Neuron (in vitro differentiated cells): Measurements from ENCODE around the gene THADA.
"Not testable (repeated sequence)": the region's sequence is repeated elsewhere in the genome, so short reads cannot be mapped to it uniquely, and the experiment has no call there.

Source experiments
- H2AFZ ChIP-seq: one replicate; pipeline ENCODE4 v1.6.1; 2013; ENCODE audit warnings: low read depth, mild to moderate bottlenecking, inconsistent platforms, low read length, moderate library complexity
- H3K27me3 ChIP-seq: one replicate; pipeline ENCODE4 v1.6.1; 2013; ENCODE audit warnings: low read length; ENCODE audit not compliant: insufficient read depth
- H3K36me3 ChIP-seq: one replicate; pipeline ENCODE4 v1.6.1; 2013; ENCODE audit warnings: low read length; ENCODE audit not compliant: insufficient read depth
- H3K4me1 ChIP-seq: one replicate; pipeline ENCODE4 v1.6.1; 2013; ENCODE audit warnings: low read length; ENCODE audit not compliant: insufficient read depth
- H3K4me3 ChIP-seq: 2 replicates; pipeline ENCODE4 v1.5.1; 2013; ENCODE audit warnings: mild to moderate bottlenecking, low read length, moderate library complexity
- H3K9me3 ChIP-seq: one replicate; pipeline ENCODE4 v1.6.1; 2013; ENCODE audit warnings: low read length

THADA gene

DNA sequence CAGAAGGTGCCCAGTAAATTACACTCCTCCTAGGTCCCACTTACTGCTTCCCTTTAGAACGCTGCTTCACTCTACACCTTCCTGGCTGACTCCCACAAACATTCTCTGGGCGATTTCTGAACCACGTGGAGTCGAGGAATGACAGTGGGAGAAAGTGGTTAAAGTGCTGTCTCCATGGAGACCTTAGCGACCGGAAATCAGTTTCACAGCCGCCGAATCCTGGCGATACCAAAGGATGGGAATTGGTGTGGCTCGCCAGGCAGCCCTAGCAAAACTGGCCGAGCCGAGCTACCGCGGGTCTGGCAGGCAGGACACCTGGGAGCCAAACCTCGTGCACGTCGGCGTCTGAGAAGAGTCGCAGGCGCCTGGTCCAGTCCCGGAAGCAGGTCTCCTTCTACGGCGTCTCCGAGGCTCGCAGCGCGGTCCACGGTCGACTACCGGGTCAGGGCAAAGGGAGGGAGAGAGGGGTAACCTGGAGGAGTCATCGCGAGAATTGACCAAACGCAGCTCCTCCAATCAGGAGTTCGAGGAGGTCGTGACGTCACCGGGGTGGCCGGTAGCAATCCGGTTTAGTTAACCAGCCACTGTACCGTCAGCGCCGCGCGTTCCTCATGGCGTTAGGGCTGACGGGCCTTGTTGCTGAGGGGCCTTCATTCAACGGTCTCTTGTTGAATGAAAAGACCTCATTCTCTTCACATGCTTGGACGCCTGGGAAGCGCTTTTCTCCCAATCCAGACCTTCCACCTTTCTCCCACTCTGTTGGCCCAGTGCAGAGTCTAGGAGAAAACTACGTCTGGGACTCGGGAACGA is at the start of gene THADA:
THADA (minus strand) TSS at position 436 of the 810 bp plus-strand sequence. CDS start 3,646 bp downstream, outside the sequence.
- peak within 1 kb of the TSS; percentile 71 for H2AFZ ChIP-seq
- peaks cover 3% of the 10 kb centered on the region for H3K36me3 ChIP-seq
- no peaks in the 10 kb centered on the region for H3K27me3 ChIP-seq
- peak within 1 kb of the TSS; percentile 61 for H3K4me3 ChIP-seq
- no peaks in the 10 kb centered on the region for H3K9me3 ChIP-seq
- peaks cover 9% of the 10 kb centered on the region for H3K4me1 ChIP-seq

DNA sequence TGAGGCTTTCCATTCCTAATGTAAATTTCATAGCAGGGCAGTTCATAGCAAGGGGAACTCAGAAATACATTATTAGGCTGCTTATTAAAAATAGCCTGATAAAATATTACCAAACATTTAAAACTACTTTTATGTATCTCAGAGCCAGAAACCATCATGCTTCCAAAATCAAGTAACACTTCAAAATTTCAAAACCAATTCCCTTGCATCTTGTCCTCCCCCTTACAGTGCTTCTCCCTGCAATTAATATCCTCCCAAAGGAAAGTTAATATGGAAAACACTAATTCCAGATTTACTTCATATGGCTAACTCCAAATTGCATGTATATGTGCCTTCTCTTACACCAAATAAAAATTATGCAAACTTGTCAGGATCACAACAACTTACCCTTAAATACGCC is 47.8 kb upstream of the THADA start:
- Histone ChIP-seq H3K27me3 (no peaks in the 10 kb centered on the region), H3K9me3 (peaks cover 2% of the 10 kb centered on the region), H3K4me3 (no peak overlapping the region), H3K36me3 (no peaks in the 10 kb centered on the region), H3K4me1 (no peaks in the 10 kb centered on the region), H2AFZ (no peak overlapping the region)

DNA sequence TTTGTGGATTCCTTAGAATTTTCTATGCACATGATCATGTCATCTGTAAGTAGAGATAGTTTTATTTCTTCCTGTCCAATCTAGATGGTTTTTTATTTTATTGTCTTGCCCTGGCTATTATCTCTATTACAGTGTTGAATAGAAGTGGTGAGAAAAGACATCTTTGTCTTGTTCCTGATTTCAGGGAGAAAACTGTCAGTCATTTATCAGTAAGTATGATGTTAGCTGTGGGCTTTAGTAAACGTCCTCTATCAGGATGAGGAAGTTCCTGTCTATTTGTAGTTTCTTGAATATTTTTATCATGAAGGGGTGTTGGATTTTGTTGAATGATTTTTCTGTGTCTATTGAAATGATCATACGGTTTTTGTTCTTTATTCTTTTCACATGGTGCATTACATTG is 46.5 kb upstream of the THADA start:
- no peak overlapping the region for H3K4me3 ChIP-seq
- no peaks in the 10 kb centered on the region for H3K4me1 ChIP-seq
- no peak overlapping the region for H2AFZ ChIP-seq
- peaks cover 7% of the 10 kb centered on the region for H3K9me3 ChIP-seq
- H3K27me3 ChIP-seq = peaks cover 10% of the 10 kb centered on the region
- H3K36me3 ChIP-seq = no peaks in the 10 kb centered on the region

DNA sequence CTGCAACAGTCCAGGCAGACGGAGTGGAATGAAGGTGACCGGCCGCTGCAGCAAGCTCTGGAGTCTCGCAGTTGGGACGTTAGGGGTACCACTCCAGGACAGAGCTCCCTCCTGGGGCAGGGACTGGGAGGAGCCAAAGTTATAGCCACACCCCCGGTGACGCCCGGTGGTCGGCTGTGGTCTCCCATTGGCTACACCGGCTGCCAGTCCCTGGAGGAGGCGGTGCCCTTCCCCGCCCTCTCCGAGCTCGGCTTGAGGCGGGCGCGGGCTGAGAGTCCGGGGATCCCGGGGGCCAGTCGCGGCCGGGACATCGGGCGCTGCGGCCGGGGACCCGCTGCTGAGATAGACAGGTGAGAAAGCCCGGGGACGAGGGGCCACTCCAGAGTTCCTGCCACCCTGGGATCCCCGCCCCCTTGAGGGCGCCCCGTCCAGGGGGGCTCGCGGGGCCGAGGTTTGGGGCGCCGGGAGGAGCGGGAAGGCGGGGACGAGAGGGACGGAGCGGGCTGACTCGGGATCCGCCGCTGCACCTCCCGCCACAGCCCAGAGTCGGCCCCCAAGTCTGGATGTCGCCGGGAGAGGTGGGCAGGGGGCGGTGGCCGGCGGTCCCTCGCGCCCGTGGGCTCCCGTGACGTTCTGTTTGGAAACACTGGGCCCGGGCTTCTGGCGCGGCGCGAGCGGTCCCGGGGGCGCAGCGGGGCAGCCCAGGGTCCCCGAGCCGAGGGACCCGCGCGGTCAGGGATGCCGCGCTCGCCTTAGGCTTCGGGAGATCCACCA is 41.4 kb upstream of the THADA start, which contains the start of gene PLEKHH2:
PLEKHH2 (plus strand) TSS at position 231 of the 774 bp plus-strand sequence. CDS start 7,414 bp downstream, outside the sequence.
- Histone ChIP-seq H3K4me3 (peak within 1 kb of the TSS; percentile 48), H3K27me3 (peaks cover 26% of the 10 kb centered on the region), H3K4me1 (no peaks in the 10 kb centered on the region), H3K9me3 (peaks cover 7% of the 10 kb centered on the region), H3K36me3 (no peaks in the 10 kb centered on the region), H2AFZ (peak within 1 kb of the TSS; percentile 86)

GRCh38 chr2:43636621-43637020 is 40.8 kb upstream of the THADA start:
- Histone ChIP-seq H3K9me3 (peaks cover 7% of the 10 kb centered on the region), H3K4me3 (peak overlapping the region; percentile 48), H3K4me1 (no peaks in the 10 kb centered on the region), H2AFZ (no peak overlapping the region), H3K27me3 (peaks cover 26% of the 10 kb centered on the region), H3K36me3 (no peaks in the 10 kb centered on the region)

DNA sequence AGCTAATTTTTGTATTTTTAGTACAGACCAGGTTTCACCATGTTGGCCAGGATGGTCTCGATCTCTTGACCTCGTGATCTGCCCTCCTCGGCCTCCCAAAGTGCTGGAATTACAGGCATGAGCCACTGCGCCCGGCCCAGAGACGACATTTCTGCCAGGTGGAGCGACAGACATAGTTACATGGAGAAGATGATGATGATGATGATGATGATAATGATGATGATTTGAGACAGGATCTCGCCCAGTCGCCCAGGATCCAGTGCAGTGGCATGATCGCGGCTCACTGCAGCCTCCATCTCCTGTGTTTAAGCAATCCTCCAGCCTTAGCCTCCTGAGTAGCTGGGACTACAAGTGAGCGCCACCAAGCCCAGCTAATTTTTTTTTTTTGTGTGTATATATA is 40.3 kb upstream of the THADA start:
- not testable (repeated sequence) for H3K9me3 ChIP-seq, H3K4me3 ChIP-seq, H3K36me3 ChIP-seq, H3K4me1 ChIP-seq, H2AFZ ChIP-seq
- peaks cover 26% of the 10 kb centered on the region for H3K27me3 ChIP-seq

DNA sequence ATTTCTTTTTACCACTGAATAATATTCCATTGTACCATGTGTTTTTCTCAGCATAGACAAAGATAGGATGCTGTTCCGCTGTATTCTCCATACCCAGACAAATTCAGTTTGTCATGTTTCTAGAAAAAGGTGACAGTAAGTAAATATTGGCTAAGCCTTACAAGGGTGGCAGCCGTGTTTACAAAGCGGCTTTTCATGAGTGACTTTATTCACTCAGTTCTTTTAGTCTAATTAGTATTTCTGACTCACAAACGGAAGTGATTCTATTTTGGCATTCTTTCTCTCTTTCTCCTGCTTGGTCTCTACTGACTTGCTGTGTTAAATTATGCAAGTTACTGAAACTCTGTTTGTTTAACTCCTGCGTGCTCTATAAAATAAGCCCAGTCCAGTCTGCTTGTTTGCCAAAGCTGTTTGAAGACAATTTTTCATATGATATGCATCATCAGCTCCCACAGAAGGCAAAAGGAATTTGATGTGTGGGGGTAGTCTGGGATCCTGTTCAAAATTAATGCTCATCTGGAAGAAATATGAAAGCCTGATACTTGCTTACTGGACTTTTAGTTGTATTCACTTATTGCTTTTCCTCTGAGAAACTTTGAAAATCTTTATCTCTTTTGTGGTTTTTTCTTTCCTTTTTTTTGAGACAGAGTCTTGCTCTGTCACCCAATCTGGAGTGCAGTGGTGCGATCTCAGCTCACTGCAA is 38.9 kb upstream of the THADA start:
- H3K9me3 ChIP-seq = peaks cover 7% of the 10 kb centered on the region

DNA sequence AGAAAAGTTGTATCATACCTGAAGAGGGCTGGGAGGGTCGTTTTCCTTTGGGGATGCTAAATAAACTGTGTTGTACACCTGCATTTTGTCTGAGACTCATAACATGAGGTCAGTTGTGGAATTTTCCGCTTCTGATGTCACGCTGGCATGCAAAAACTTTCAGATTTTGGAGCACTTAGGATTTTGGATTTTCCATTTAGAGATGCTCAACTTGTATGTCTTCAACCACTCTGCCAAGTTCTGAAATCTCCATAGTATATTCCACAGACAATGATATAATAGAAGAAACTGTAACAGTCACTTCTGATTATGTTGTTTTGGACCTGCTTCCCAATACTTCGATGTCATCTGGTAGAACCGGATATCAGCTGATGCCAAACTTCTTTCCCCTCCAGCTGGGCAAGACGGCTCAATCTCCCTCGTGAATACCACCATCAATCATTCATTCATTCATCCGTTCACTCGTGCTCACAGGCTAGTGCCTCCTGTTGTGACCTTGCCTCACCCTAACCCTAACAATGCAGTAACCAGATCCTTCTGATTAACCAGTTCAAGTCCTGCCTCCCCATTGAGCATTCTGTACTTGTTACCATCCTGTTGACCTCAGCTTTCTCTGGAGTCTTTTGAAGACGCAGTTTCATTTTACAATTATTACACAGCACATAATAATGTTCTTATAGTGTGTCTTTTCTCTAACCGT is 35.9 kb upstream of the THADA start:
- Histone ChIP-seq H3K27me3 (peaks cover 13% of the 10 kb centered on the region), H3K4me3 (no peak overlapping the region), H3K9me3 (no peaks in the 10 kb centered on the region), H3K4me1 (no peaks in the 10 kb centered on the region), H3K36me3 (no peaks in the 10 kb centered on the region), H2AFZ (no peak overlapping the region)

More for the DNA sequence above, 38.9 kb upstream of the THADA start:
- H3K36me3 ChIP-seq = no peaks in the 10 kb centered on the region
- no peak overlapping the region for H3K4me3 ChIP-seq
- H3K4me1 ChIP-seq = no peaks in the 10 kb centered on the region
- H3K27me3 ChIP-seq = peaks cover 26% of the 10 kb centered on the region
- no peak overlapping the region for H2AFZ ChIP-seq

DNA sequence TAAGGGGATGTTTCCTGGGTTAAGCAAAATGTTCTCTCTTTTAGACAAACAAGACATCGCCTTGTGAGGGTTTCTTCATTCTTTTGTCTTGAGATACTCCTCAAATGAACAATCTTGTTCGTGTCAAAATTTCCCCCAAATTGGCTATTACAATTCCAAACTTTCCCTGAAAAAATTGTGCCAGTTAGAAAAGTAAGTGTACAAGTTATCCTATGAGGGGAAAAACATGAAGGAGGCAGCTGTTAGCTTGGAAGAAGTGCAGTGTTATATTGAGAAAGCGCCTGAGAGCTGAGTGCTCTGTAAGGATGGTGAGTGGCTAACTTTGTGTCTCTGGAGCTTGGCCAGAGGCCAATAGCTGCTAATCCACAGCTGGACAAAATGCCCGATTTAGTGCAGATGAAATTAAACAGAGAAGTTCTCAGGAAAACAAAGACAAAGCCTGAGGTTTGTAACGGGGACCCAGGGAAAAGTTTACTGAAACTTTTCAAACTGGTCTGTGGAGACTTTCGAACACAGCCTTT is 27.2 kb upstream of the THADA start:
- no peaks in the 10 kb centered on the region for H3K4me1 ChIP-seq
- no peaks in the 10 kb centered on the region for H3K9me3 ChIP-seq
- H2AFZ ChIP-seq = no peak overlapping the region
- H3K36me3 ChIP-seq = no peaks in the 10 kb centered on the region
- peaks cover 7% of the 10 kb centered on the region for H3K27me3 ChIP-seq
- no peak overlapping the region for H3K4me3 ChIP-seq

DNA sequence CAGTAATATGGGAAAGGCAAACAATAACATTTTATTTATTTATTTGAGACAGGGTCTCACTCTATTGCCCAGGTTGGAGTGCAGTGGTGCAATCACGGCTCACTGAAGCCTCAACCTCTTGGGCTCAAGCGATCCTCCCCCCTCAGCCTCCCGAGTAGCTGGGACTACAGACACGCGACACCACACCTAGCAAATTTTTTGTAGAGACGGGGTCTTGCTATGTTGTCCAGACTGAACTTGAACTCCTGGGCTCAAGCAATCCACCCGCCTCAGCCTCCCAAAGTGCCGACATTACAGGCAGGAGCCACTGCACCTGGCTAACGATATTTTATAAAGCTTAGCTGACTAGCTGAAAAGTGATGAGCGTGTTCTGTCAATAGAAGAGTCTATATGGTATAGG is 23.7 kb upstream of the THADA start:
- H2AFZ ChIP-seq = no peak overlapping the region

DNA sequence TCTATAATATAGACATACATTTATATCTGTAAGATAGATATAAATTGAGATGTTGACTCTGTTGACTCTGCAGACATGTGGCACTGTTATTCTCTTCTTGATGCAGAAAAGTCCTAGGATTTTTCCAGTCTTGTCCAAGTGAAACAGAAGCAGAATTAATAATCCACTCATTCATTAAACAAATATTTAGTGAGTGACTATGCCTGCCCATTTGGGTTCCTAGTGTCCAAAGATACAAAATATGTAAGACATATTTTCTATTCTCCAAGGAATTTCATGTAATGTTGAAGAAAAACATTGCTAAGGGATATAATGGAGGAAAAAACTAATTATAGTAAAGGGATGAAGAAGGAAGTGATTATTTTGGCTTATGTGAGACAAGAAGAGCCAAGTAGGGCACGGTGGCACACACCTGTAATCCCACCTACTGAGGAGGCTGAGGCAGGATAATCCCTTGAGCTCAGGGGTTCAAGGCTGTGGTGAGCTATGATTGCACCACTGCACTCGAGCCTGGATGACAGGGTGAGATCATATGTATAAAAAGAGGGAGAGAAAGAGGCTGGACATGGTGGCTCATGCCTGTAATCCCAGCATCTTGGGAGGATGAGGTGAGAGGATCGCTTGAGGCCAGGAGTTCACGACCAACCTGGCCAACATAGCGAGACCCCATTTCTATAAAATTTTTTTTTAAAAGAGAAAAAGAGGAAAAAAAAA is 21.3 kb upstream of the THADA start:
- H3K4me3 ChIP-seq = no peak overlapping the region

More for the DNA sequence above, 23.7 kb upstream of the THADA start:
- Histone ChIP-seq H3K36me3 (no peaks in the 10 kb centered on the region), H3K4me1 (no peaks in the 10 kb centered on the region), H3K4me3 (no peak overlapping the region), H3K27me3 (peaks cover 5% of the 10 kb centered on the region), H3K9me3 (no peaks in the 10 kb centered on the region)

DNA sequence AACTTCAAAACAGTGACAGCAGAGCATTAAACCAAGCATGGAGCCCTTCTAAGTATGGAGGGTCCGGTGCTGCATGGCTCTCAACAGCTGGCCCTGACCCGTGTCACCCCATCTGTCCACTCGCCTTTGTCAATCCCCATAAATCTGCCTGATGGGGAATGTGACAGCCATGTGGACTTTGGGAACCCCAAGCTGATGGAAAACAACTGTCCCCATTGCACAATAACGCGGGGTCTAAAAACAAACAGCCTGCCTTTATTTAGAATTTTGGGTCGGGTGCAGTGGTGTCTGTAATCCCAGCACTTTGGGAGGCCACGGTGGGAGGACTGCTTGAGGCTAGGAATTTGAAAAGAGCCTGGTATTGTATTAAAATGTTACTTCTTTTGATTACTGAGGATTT is 17.1 kb upstream of the THADA start:
- Histone ChIP-seq H3K9me3 (no peaks in the 10 kb centered on the region), H2AFZ (no peak overlapping the region), H3K27me3 (no peaks in the 10 kb centered on the region), H3K36me3 (no peaks in the 10 kb centered on the region), H3K4me3 (no peak overlapping the region), H3K4me1 (no peaks in the 10 kb centered on the region)

More for the DNA sequence above, 21.3 kb upstream of the THADA start:
- H3K27me3 ChIP-seq = no peaks in the 10 kb centered on the region
- H3K36me3 ChIP-seq = no peaks in the 10 kb centered on the region
- H3K9me3 ChIP-seq = no peaks in the 10 kb centered on the region
- H3K4me1 ChIP-seq = no peaks in the 10 kb centered on the region
- no peak overlapping the region for H2AFZ ChIP-seq
